GM21447 (cell line): Measurements from ENCODE around the gene SMIM41.
A peak's percentile ranks its signal among the peaks of the same experiment; 100 is the strongest.

Source experiments
- ATAC-seq: cut with Tn5 transposase; IDR thresholded peaks from one replicate; pipeline ENCODE4 v1.9.1; 2021; ENCODE audit not compliant: unreplicated experiment

The SMIM41 gene

GRCh38 chr12:52062167-52063081, 17.1 kb upstream of the SMIM41 start:
- no peak for ATAC-seq

DNA sequence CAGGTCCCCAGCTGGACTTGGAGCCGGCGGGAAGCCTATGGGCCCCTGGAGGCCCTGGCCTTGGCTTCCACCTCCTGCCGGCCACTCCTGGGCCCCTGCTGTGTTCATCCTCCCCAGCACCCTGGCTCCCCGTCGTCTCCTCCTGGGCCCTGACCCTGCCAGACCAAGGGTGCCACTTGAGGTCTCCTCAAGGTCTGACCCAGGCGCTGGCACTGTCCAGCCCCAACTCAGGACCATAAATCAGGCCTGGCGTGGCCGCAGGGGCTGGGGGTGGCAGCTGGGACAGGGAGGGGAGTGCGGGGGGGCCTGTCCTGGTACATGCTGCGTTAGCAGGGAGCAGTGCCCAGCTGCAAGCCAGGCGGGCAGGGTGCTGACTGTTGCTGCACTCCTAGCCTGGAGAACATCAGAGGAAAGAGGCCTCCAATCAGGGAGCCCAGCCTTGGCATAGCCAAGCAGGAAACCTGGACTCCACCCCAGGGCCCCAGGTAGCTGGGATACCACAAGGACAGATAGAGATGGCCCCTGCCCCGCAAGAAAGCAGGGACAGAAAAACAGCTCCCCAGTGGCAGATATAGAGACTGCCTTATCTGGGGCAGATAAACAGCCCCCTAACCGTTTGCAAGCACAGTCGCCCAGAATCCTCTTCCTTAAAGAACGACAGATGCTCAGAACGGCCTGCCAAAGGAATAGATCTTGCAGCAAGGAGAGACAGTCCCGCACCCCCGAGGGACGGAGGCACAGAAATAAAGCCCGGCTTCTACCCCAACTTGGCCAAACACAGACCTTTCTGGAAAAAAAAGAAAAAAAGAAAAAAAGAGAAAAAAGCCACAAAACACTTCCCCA, 16.2 kb upstream of the SMIM41 start:
- ATAC-seq = no peak

GRCh38 chr12:52063981-52064649, 15.4 kb upstream of the SMIM41 start:
- no peak for ATAC-seq

- no peak for ATAC-seq
Measured at GRCh38 chr12:52066346-52067080, 13.0 kb upstream of the SMIM41 start.

DNA sequence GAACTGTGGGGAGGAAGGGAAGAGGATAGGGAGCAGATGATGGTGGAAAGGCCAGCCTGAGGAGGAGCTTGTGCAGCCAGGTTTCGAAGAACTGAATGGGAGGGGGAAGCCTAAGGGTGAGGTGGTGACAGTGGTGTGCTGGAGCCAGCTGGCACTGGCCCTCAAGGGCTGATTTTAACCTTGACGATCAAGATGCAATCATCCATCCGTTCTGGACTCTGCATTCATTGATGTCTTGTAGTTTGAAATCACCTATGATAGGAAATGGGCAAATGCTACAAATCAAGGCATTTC, 12.5 kb upstream of the SMIM41 start:
- no peak for ATAC-seq

- ATAC-seq = peak; percentile 91
Measured at GRCh38 chr12:52069327-52070184, 9.9 kb upstream of the SMIM41 start, which contains the start of gene ATG101. Gene ATG101 (plus strand): TSS chr12:52069978. CDS start chr12:52073651, 3,673 bp downstream.

DNA sequence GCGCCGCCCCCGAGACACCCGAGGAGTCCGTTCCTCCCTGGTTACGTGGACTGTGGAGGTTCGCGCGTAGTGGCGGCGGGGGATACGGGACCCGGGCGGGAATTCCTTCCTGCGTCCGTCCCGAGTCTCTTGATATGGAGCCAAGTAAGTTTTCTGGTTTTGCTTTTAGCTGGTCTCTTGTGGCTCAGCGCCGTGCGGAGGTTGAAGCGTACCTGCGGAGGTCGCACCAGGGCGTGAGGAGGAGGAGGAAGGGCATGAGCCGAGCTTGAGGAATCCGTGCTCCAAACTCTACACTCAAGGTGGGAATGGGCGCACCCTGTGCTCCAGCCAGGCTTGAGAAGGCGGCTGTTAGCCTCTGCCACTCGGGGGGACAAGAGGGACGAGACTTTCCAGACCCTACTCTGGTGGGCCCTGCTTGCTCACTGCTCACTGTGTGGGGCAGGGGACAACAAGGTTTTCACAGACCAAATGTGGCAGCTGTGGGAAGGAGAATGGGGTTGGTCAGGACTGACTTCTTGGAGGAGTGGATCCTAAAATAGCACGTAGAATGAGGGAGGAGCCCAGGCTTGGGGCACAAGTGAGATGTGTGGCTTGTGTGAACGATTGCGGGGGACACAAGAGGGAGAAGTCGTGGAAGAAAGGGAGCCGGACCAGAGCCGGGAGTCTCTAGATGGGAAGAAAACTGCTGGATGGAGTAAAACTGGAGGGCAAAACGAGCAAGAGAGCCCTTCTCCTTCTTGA, 9.1 kb upstream of the SMIM41 start:
- no peak for ATAC-seq

- ATAC-seq = no peak
Measured at GRCh38 chr12:52073531-52074381, 5.7 kb upstream of the SMIM41 start.

GRCh38 chr12:52074971-52075724, 4.4 kb upstream of the SMIM41 start:
- ATAC-seq = no peak

DNA sequence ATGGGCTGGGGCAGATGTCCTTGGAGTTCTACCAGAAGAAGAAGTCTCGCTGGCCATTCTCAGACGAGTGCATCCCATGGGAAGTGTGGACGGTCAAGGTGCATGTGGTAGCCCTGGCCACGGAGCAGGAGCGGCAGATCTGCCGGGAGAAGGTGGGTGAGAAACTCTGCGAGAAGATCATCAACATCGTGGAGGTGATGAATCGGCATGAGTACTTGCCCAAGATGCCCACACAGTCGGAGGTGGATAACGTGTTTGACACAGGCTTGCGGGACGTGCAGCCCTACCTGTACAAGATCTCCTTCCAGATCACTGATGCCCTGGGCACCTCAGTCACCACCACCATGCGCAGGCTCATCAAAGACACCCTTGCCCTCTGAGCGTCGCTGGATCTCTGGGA, 2.7 kb upstream of the SMIM41 start:
- ATAC-seq = no peak

DNA sequence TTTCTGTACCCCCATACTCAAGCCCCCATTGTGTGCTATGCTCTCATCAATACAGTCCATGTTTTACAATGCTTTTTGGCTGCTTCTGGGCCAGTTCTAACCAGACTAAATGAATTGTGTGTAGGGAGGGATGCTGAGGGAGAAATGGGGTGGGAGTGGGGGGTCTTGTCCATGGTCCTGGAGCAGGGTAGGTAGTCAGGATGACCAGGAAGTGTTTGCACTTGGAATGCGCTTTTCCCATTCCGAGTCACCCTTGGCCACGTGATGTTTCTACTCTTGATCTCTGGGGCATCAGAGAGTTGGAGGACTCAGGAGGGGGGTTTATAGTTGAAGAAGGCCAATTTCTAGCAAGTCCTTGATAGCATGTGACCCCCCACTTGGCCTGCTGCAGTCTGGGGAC, 1.2 kb upstream of the SMIM41 start:
- no peak for ATAC-seq

DNA sequence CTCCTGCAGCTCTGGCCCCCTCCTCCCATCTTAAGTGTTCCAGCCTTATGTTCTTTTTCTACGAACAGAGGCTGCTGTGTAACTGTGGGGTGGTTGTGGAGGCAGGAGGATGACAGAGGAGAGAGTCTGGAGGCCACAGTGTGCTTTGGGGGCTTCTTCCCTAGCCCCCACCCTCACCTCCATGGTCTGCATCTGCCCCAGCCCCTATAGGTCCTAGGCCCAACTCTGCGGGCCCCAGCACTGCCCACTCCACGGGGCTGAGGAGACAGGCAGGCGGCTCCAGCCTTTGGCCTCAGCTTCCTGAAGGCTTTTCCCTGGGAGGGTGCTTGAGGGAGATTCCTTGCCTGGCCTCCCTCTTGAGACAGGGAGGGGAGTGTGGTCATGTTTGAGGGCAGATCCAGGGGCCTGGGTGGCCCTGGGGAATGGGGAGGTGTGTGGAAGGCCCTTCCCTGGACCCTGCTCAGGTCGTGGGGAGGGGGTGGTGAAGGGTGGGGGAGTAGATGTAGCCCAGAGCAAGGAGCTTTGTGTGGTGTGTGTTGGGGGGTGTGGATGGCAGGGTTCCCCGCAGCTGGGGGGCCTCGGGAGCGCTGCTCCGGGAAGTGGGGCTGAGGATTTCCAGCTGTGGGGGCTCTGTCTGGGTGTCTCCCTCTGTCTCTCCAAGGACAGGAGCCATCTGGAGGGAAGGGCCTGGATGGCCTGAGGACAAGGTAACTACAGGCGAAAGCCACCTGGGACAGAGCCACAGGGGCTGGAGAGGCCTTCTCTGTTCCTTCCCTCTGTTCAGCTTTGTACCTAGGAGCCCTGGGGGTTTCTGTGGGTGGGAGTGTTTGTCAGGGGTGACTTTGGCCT, 1.1 kb downstream of the SMIM41 start:
- no peak for ATAC-seq

DNA sequence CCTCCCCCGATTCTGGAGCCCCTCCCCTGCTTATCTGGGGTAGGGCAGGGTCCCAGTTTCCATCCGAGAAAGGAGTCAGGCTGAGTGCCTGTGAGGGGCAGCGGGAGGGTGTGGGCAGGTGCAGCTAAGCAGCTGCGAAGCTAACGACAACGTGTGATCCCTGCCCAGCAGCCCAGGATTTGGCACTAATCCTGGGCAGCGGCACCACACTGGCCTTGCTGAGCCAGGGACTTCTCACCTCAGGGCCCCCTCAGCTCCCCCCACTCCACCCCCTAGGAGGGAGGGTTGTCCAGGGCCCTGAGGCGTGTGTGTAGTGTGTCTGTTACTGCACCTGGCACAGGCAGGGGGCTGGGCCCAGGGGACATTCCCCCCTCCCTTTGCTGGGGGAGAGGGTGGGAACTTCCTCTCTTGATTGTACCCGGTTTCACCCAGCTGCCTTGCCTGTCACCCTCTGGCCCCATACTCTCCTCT, 1.8 kb downstream of the SMIM41 start:
- peak; percentile 72 for ATAC-seq

GRCh38 chr12:52082026-52082668, 2.6 kb downstream of the SMIM41 start:
- no peak for ATAC-seq

GRCh38 chr12:52082669-52082987, 3.1 kb downstream of the SMIM41 start:
- no peak for ATAC-seq

- no peak for ATAC-seq
Measured at GRCh38 chr12:52082988-52083637, 3.6 kb downstream of the SMIM41 start.
